ENCODE measurements around the gene SLC27A5. TPM values are rescaled to one million over a fixed set of nuclear protein-coding genes. Genes with fewer than 3 reads are reported as not detected.

The SLC27A5 gene
- total RNA-seq, 1 experiment from 2014 or later = 0.16 TPM

- in situ Hi-C loops (cut with HindIII; ENCODE audit: low pct_unique_long_range_greater_than_20kb, low sequenced_read_pairs) = no loop called here
- DNase-seq (ENCODE audit: low read depth, low spot score) = no peak
Observed at GRCh38 chr19:58536852-58537798, 25.3 kb upstream of the SLC27A5 start.

GRCh38 chr19:58535857-58536256 lies 24.1 kb upstream of the SLC27A5 start:
- in situ Hi-C loops (cut with HindIII; ENCODE audit: low pct_unique_long_range_greater_than_20kb, low sequenced_read_pairs) = no loop called here
- no peak for DNase-seq (ENCODE audit: low read depth, low spot score)

- in situ Hi-C loops (cut with HindIII; ENCODE audit: low pct_unique_long_range_greater_than_20kb, low sequenced_read_pairs) = no loop called here
- no peak for DNase-seq (ENCODE audit: low read depth, low spot score)
Observed at GRCh38 chr19:58531034-58531840, 19.4 kb upstream of the SLC27A5 start.

GRCh38 chr19:58529405-58529804 lies 17.6 kb upstream of the SLC27A5 start:
- no peak for DNase-seq (ENCODE audit: low read depth, low spot score)
- in situ Hi-C loops (cut with HindIII; ENCODE audit: low pct_unique_long_range_greater_than_20kb, low sequenced_read_pairs) = no loop called here

GRCh38 chr19:58522709-58523108 lies 10.9 kb upstream of the SLC27A5 start:
- DNase-seq (ENCODE audit: low read depth, low spot score) = no peak
- in situ Hi-C loops (cut with HindIII; ENCODE audit: low pct_unique_long_range_greater_than_20kb, low sequenced_read_pairs) = no loop called here

GRCh38 chr19:58521651-58522050 lies 9.9 kb upstream of the SLC27A5 start:
- no peak for DNase-seq (ENCODE audit: low read depth, low spot score)
- in situ Hi-C loops (cut with HindIII; ENCODE audit: low pct_unique_long_range_greater_than_20kb, low sequenced_read_pairs) = no loop called here

- in situ Hi-C loops (cut with HindIII; ENCODE audit: low pct_unique_long_range_greater_than_20kb, low sequenced_read_pairs) = no loop called here
- DNase-seq (ENCODE audit: low read depth, low spot score) = no peak
Observed at GRCh38 chr19:58520257-58520599, 8.4 kb upstream of the SLC27A5 start.

GRCh38 chr19:58519355-58520256 lies 7.8 kb upstream of the SLC27A5 start, which contains the start of gene ZBTB45:
ZBTB45 (minus strand) TSS chr19:58519810; CDS start chr19:58517673, 2,137 bp downstream.
- peak; percentile 92 for DNase-seq (ENCODE audit: low read depth, low spot score)
- in situ Hi-C loops (cut with HindIII; ENCODE audit: low pct_unique_long_range_greater_than_20kb, low sequenced_read_pairs) = no loop called here

- in situ Hi-C loops (cut with HindIII; ENCODE audit: low pct_unique_long_range_greater_than_20kb, low sequenced_read_pairs) = no loop called here
- peak; percentile 60 for DNase-seq (ENCODE audit: low read depth, low spot score)
Observed at GRCh38 chr19:58519087-58519354, 7.2 kb upstream of the SLC27A5 start.

- DNase-seq (ENCODE audit: low read depth, low spot score) = no peak
- in situ Hi-C loops (cut with HindIII; ENCODE audit: low pct_unique_long_range_greater_than_20kb, low sequenced_read_pairs) = no loop called here
Observed at GRCh38 chr19:58518256-58519086, 6.7 kb upstream of the SLC27A5 start.

GRCh38 chr19:58516964-58517833 lies 5.4 kb upstream of the SLC27A5 start:
- in situ Hi-C loops (cut with HindIII; ENCODE audit: low pct_unique_long_range_greater_than_20kb, low sequenced_read_pairs) = no loop called here
- DNase-seq (ENCODE audit: low read depth, low spot score) = no peak

- in situ Hi-C loops (cut with HindIII; ENCODE audit: low pct_unique_long_range_greater_than_20kb, low sequenced_read_pairs) = no loop called here
- no peak for DNase-seq (ENCODE audit: low read depth, low spot score)
Observed at GRCh38 chr19:58516246-58516836, 4.5 kb upstream of the SLC27A5 start.

- DNase-seq (ENCODE audit: low read depth, low spot score) = no peak
- in situ Hi-C loops (cut with HindIII; ENCODE audit: low pct_unique_long_range_greater_than_20kb, low sequenced_read_pairs) = no loop called here
Observed at GRCh38 chr19:58515259-58515658, 3.5 kb upstream of the SLC27A5 start.

- in situ Hi-C loops (cut with HindIII; ENCODE audit: low pct_unique_long_range_greater_than_20kb, low sequenced_read_pairs) = no loop called here
- no peak for DNase-seq (ENCODE audit: low read depth, low spot score)
Observed at GRCh38 chr19:58514564-58515022, 2.8 kb upstream of the SLC27A5 start.

- in situ Hi-C loops (cut with HindIII; ENCODE audit: low pct_unique_long_range_greater_than_20kb, low sequenced_read_pairs) = no loop called here
- DNase-seq (ENCODE audit: low read depth, low spot score) = peak; percentile 76
Observed at GRCh38 chr19:58513694-58514563, 2.1 kb upstream of the SLC27A5 start.
